Uterus (tissue), 4 donors: ENCODE results near the gene PHF8. TPM values are rescaled to one million over a fixed set of nuclear protein-coding genes. Genes with fewer than 3 reads are reported as not detected.

ENCODE experiments used
- DNase-seq, 2 donors: peaks; one replicate each; pipeline ENCODE4 v3.0.0-alpha.2; 2019 to 2020
- H3K27ac ChIP-seq, 2 donors: fragments of 200-600 bp; sonication (generic); 1 replicate in 1 of 2; 2 replicates in 1 of 2; pipeline ENCODE4 v1.5.1; 2016 to 2018
- H3K27me3 ChIP-seq, 2 donors: fragments of 200-600 bp; sonication (generic); one replicate each; pipeline ENCODE4 v1.5.1; 2018 to 2019; ENCODE audit warnings: control low read depth in 1 of 2
- H3K36me3 ChIP-seq, 2 donors: fragments of 200-600 bp; sonication (generic); one replicate each; pipeline ENCODE4 v1.5.1; 2019; ENCODE audit warnings: control low read depth in 1 of 2
- H3K4me1 ChIP-seq, 2 donors: fragments of 200-600 bp; sonication (generic); one replicate each; pipeline ENCODE4 v1.5.1; 2018 to 2019; ENCODE audit warnings: control low read depth in 1 of 2
- H3K4me3 ChIP-seq, 2 donors: fragments of 200-600 bp; sonication (generic); 1 replicate in 1 of 2; 2 replicates in 1 of 2; pipeline ENCODE4 v1.5.1; 2018 to 2019; ENCODE audit warnings: mild to moderate bottlenecking in 1 of 2
- H3K9me3 ChIP-seq, 2 donors: fragments of 200-600 bp; sonication (generic); one replicate each; pipeline ENCODE4 v1.5.1; 2019; ENCODE audit warnings: control low read depth in 1 of 2
- POLR2A ChIP-seq, 2 donors: fragments of 450-650 bp; IDR thresholded peaks; one replicate each; pipeline ENCODE4 v1.6.1; 2016; ENCODE audit warnings: antibody characterized with exemption in 2 of 2, mild to moderate bottlenecking in 1 of 2, moderate library complexity in 1 of 2
- intact Hi-C: fragments of 100-400 bp; cut with DNase I; formaldehyde crosslinking; loops from one replicate; pipeline ENCODE4 v1.15.1; 2023; ENCODE audit warnings: low total_unique reads
- small RNA-seq: library from RNA; depleted of rRNA; stranded (forward); fragments of <200 nt; gene quantifications from one replicate; pipeline ENCODE3, GENCODE V24; 2016
- total RNA-seq, 4 donors: library from RNA; depleted of rRNA in 3 of 4; stranded (reverse); fragments of >200 nt in 3 of 4; gene quantifications; one replicate each; pipeline versions ENCODE4 v1.1.0 to v1.2.4, GENCODE V29; 2014 to 2023
- TF ChIP-seq, protein P1 (sequence below), 4 experiments: fragments of 200-600 bp in 2 of 4; fragments of 450-650 bp in 2 of 4; sonication (generic) in 2 of 4; IDR thresholded peaks; one replicate each; pipeline ENCODE4 v1.5.1; 2016 to 2019; ENCODE audit warnings: antibody characterized with exemption in 4 of 4, mild to moderate bottlenecking in 2 of 4, moderate library complexity in 1 of 4
- donor health status: DM: yes; HTN: yes; CAD: no.

PHF8 gene
- total RNA-seq, 4 donors from 2014 or later = 7.1 to 52.8 (median 36.2) TPM

GRCh38 chrX:53918702-53919101 is 125.6 kb downstream of the PHF8 start:
- intact Hi-C loops = no loop called here
- Histone ChIP-seq H3K36me3 (no peaks in the 10 kb centered on the region), H3K27ac (no peak overlapping the region), H3K4me1 (no peaks in the 10 kb centered on the region), H3K9me3 (no peaks in the 10 kb centered on the region), H3K4me3 (no peak overlapping the region), H3K27me3 (no peaks in the 10 kb centered on the region)
- DNase-seq = no peak
- TF ChIP-seq, protein P1, sequence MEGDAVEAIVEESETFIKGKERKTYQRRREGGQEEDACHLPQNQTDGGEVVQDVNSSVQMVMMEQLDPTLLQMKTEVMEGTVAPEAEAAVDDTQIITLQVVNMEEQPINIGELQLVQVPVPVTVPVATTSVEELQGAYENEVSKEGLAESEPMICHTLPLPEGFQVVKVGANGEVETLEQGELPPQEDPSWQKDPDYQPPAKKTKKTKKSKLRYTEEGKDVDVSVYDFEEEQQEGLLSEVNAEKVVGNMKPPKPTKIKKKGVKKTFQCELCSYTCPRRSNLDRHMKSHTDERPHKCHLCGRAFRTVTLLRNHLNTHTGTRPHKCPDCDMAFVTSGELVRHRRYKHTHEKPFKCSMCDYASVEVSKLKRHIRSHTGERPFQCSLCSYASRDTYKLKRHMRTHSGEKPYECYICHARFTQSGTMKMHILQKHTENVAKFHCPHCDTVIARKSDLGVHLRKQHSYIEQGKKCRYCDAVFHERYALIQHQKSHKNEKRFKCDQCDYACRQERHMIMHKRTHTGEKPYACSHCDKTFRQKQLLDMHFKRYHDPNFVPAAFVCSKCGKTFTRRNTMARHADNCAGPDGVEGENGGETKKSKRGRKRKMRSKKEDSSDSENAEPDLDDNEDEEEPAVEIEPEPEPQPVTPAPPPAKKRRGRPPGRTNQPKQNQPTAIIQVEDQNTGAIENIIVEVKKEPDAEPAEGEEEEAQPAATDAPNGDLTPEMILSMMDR (IDR thresholded peaks at IDR 0.05) = no peak
- no peak for TF ChIP-seq POLR2A (IDR thresholded peaks at IDR 0.05)

GRCh38 chrX:53900623-53901022 is 143.7 kb downstream of the PHF8 start:
- Histone ChIP-seq H3K4me3 (no peak overlapping the region), H3K27me3 (no peaks in the 10 kb centered on the region), H3K4me1 (no peaks in the 10 kb centered on the region), H3K36me3 (no peaks in the 10 kb centered on the region), H3K9me3 (no peaks in the 10 kb centered on the region), H3K27ac (no peak overlapping the region)
- no peak for DNase-seq
- intact Hi-C loops = no loop called here
- TF ChIP-seq, protein P1 (IDR thresholded peaks at IDR 0.05) = no peak
- TF ChIP-seq POLR2A (IDR thresholded peaks at IDR 0.05) = no peak

DNA sequence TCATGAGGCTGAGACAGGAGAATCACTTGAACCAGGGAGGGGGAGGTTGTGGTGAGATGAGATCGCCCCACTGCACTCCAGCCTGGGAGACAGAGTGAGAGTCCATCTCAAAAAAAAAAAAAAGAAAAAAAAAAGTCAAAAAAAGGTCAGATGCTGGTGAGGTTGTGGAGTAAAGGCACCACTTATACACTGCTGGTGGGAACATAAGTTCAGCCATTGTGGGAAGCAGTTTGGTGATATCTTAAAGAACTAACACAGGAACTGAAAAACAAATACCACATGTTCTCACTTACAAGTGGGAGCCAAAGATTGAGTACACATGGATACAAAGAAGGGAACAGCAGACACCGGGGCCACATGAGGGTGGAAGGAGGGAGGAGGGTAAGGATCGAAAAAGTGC is 149.0 kb downstream of the PHF8 start:
- Histone ChIP-seq H3K9me3 (no peaks in the 10 kb centered on the region), H3K36me3 (no peaks in the 10 kb centered on the region), H3K27me3 (no peaks in the 10 kb centered on the region), H3K4me1 (no peaks in the 10 kb centered on the region), H3K27ac (no peak overlapping the region), H3K4me3 (no peak overlapping the region)
- TF ChIP-seq, protein P1 (IDR thresholded peaks at IDR 0.05) = no peak
- TF ChIP-seq POLR2A (IDR thresholded peaks at IDR 0.05) = no peak
- DNase-seq = no peak
- intact Hi-C loops = no loop called here

Small RNA genes within 50 kb of the gene (small RNA-seq; reads per million reads assigned to genes)
- gene RNA5SP505 = 1.4 reads per million, percentile 63 among the genes with 10 or more reads in this experiment

Other genes starting within 250 kb of the PHF8 start
- 10 to 100 TPM in 3 of 4 donors, 1 to 10 TPM in 1; 2.6 to 19.4 (median 10.7) TPM for gene FAM120C, start 138.8 kb upstream of the PHF8 start, total RNA-seq